ENCODE measurements around the gene C8B.

C8B gene

GRCh38 chr1:56970280-56970679, 4.5 kb upstream of the C8B start:
- DNase-seq (ENCODE audit: low spot score): no peak

- no peak for DNase-seq (ENCODE audit: low spot score)
Measured at GRCh38 chr1:56968878-56969495, 3.2 kb upstream of the C8B start.

GRCh38 chr1:56967900-56968832, 2.4 kb upstream of the C8B start:
- DNase-seq (ENCODE audit: low spot score): peak; percentile 88

- no peak for DNase-seq (ENCODE audit: low spot score)
Measured at GRCh38 chr1:56967355-56967754, 1.5 kb upstream of the C8B start.

- no peak for DNase-seq (ENCODE audit: low spot score)
Measured at GRCh38 chr1:56966698-56966999, 834 bp upstream of the C8B start.

- DNase-seq (ENCODE audit: low spot score): no peak
Measured at GRCh38 chr1:56965191-56965590, 624 bp downstream of the C8B start.

GRCh38 chr1:56964349-56965017, 1.3 kb downstream of the C8B start:
- no peak for DNase-seq (ENCODE audit: low spot score)

GRCh38 chr1:56963667-56964066, 2.1 kb downstream of the C8B start:
- DNase-seq (ENCODE audit: low spot score): no peak

- DNase-seq (ENCODE audit: low spot score): no peak
Measured at GRCh38 chr1:56961426-56961825, 4.4 kb downstream of the C8B start.

GRCh38 chr1:56958526-56958925, 7.3 kb downstream of the C8B start:
- no peak for DNase-seq (ENCODE audit: low spot score)

- no peak for DNase-seq (ENCODE audit: low spot score)
Measured at GRCh38 chr1:56957931-56958330, 7.9 kb downstream of the C8B start.

GRCh38 chr1:56954664-56955063, 11.2 kb downstream of the C8B start:
- DNase-seq (ENCODE audit: low spot score): no peak

GRCh38 chr1:56953386-56953785, 12.4 kb downstream of the C8B start:
- DNase-seq (ENCODE audit: low spot score): no peak

- no peak for DNase-seq (ENCODE audit: low spot score)
Measured at GRCh38 chr1:56952501-56952900, 13.3 kb downstream of the C8B start.

- DNase-seq (ENCODE audit: low spot score): no peak
Measured at GRCh38 chr1:56948403-56949023, 17.3 kb downstream of the C8B start.

GRCh38 chr1:56940039-56940438, 25.8 kb downstream of the C8B start:
- no peak for DNase-seq (ENCODE audit: low spot score)

GRCh38 chr1:56939209-56939608, 26.6 kb downstream of the C8B start:
- no peak for DNase-seq (ENCODE audit: low spot score)

- DNase-seq (ENCODE audit: low spot score): no peak
Measured at GRCh38 chr1:56938646-56939045, 27.2 kb downstream of the C8B start.

GRCh38 chr1:56934430-56935060, 31.3 kb downstream of the C8B start:
- DNase-seq (ENCODE audit: low spot score): no peak

- DNase-seq (ENCODE audit: low spot score): no peak
Measured at GRCh38 chr1:56933606-56934005, 32.2 kb downstream of the C8B start.

- DNase-seq (ENCODE audit: low spot score): no peak
Measured at GRCh38 chr1:56933161-56933560, 32.7 kb downstream of the C8B start.

- no peak for DNase-seq (ENCODE audit: low spot score)
Measured at GRCh38 chr1:56931686-56932085, 34.1 kb downstream of the C8B start.

All from iPS-NIHi11 (cell line).